ENCODE data around the gene MAPK8. TPM values are rescaled to one million over a fixed set of nuclear protein-coding genes. Genes with fewer than 3 reads are reported as not detected.

The MAPK8 gene
- total and polyA plus RNA-seq, 8 donors = 1.2 to 85.0 (median 22.3) TPM

DNA sequence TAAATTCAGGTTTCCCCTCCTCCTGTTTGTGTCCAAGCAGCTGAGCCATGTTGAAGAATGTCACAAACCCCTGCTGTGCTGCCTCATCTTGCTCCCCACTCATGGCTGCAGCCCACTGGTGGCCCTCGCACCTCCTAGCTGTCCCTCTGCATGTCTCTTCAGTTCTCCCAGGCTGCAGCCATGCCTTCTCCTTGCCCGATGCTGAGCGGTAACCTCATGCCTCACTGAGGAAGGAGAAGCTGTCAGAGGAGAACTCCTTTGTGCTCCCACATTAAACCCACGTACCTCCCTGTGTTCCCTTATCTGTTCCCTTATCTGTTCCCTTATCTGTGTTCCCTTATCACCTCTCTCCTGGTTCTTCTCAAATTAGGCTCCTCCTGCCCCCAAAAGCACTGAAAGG, 21.7 kb upstream of the MAPK8 start:
- no peak for DNase-seq
- Histone ChIP-seq H3K4me3 (no peak overlapping the region), H3K4me1 (peaks cover 0 to 12% (median 9%) of the 10 kb centered on the region in 4 donors), H3K27ac (no peak overlapping the region), H3K27me3 (peaks cover 0 to 10% (median 0%) of the 10 kb centered on the region in 3 donors), H3K9me3 (peaks cover 0 to 16% (median 6%) of the 10 kb centered on the region in 4 donors), H3K36me3 (no peaks in the 10 kb centered on the region)
- TF ChIP-seq, protein P1, sequence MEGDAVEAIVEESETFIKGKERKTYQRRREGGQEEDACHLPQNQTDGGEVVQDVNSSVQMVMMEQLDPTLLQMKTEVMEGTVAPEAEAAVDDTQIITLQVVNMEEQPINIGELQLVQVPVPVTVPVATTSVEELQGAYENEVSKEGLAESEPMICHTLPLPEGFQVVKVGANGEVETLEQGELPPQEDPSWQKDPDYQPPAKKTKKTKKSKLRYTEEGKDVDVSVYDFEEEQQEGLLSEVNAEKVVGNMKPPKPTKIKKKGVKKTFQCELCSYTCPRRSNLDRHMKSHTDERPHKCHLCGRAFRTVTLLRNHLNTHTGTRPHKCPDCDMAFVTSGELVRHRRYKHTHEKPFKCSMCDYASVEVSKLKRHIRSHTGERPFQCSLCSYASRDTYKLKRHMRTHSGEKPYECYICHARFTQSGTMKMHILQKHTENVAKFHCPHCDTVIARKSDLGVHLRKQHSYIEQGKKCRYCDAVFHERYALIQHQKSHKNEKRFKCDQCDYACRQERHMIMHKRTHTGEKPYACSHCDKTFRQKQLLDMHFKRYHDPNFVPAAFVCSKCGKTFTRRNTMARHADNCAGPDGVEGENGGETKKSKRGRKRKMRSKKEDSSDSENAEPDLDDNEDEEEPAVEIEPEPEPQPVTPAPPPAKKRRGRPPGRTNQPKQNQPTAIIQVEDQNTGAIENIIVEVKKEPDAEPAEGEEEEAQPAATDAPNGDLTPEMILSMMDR (IDR thresholded peaks at IDR 0.05) = no peak
- no peak for TF ChIP-seq EP300 (IDR thresholded peaks at IDR 0.05)
- no peak for TF ChIP-seq POLR2AphosphoS5 (IDR thresholded peaks at IDR 0.05)
- TF ChIP-seq POLR2A (IDR thresholded peaks at IDR 0.05) = no peak
- WGBS, 5 donors = 28 to 46% (median 33%) methylated on average over 4 of the region's 4 CpGs
- intact Hi-C loops (cut with DNase I; ENCODE audit: low total_unique reads) = no loop called here

DNA sequence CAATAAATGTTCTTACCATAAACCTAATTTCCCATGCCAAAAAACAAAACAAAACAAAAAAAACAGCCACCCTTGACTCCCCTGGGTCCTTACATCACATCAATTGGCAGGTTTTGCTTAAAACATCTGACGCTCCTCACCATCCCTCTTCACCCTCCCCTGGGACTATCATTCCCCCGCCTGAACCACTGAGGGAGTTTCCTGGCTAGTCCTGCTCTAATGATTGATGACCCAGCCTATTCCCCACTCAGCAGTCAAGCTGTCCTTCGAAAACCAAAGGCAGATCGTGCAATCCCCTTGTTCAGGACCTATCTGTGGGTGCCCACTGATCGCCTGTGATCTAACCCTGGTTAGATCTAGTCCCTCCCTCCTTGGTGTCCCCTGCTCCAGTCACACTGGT, 20.8 kb upstream of the MAPK8 start:
- Histone ChIP-seq H3K4me3 (no peak overlapping the region), H3K27ac (no peak overlapping the region), H3K9me3 (peaks cover 0 to 8% (median 6%) of the 10 kb centered on the region in 4 donors), H3K4me1 (peaks cover 0 to 21% (median 9%) of the 10 kb centered on the region in 4 donors), H3K27me3 (peaks cover 0 to 10% (median 0%) of the 10 kb centered on the region in 3 donors), H3K36me3 (no peaks in the 10 kb centered on the region)
- 53 to 71% (median 61%) methylated on average over 5 of the region's 5 CpGs for WGBS, 5 donors
- DNase-seq = peak in 1 of 2 donors; percentile 21
- TF ChIP-seq POLR2A (IDR thresholded peaks at IDR 0.05) (no peak), EP300 (IDR thresholded peaks at IDR 0.05) (no peak), POLR2AphosphoS5 (IDR thresholded peaks at IDR 0.05) (no peak)
- TF ChIP-seq, protein P1 (IDR thresholded peaks at IDR 0.05) = no peak
- intact Hi-C loops (cut with DNase I; ENCODE audit: low total_unique reads) = no loop called here

DNA sequence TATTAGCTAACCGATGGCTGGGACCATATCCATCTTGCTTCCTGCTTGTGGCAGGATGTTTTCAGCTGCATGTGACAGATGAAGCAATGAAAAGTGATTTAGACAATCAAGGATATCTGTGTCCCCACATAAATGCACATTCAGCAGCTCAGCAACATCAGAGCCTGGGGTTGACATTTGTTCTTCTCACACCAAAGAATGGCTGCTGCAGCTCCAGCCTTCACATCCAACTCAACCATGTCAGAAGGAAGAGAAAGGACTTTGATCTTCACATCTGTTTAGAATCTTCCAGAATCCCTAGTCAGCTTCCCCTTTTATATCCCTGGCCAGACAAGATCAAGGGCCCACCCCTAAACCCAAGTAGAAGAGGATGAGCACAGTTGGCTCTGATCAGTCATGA, 20.1 kb upstream of the MAPK8 start:
- TF ChIP-seq POLR2A (IDR thresholded peaks at IDR 0.05) (no peak), POLR2AphosphoS5 (IDR thresholded peaks at IDR 0.05) (no peak), EP300 (IDR thresholded peaks at IDR 0.05) (no peak)
- TF ChIP-seq, protein P1 (IDR thresholded peaks at IDR 0.05) = no peak
- peaks cover 0 to 8% (median 6%) of the 10 kb centered on the region in 4 donors for H3K9me3 ChIP-seq
- H3K27ac ChIP-seq = no peak overlapping the region
- H3K4me3 ChIP-seq = no peak overlapping the region
- intact Hi-C loops (cut with DNase I; ENCODE audit: low total_unique reads) = no loop called here
- DNase-seq = no peak
- no peaks in the 10 kb centered on the region for H3K36me3 ChIP-seq
- H3K27me3 ChIP-seq = peaks cover 0 to 10% (median 0%) of the 10 kb centered on the region in 3 donors
- H3K4me1 ChIP-seq = peaks cover 0 to 21% (median 9%) of the 10 kb centered on the region in 4 donors
- WGBS, 5 donors = 89 to 95% (median 93%) methylated on average over 1 of the region's 1 CpG

DNA sequence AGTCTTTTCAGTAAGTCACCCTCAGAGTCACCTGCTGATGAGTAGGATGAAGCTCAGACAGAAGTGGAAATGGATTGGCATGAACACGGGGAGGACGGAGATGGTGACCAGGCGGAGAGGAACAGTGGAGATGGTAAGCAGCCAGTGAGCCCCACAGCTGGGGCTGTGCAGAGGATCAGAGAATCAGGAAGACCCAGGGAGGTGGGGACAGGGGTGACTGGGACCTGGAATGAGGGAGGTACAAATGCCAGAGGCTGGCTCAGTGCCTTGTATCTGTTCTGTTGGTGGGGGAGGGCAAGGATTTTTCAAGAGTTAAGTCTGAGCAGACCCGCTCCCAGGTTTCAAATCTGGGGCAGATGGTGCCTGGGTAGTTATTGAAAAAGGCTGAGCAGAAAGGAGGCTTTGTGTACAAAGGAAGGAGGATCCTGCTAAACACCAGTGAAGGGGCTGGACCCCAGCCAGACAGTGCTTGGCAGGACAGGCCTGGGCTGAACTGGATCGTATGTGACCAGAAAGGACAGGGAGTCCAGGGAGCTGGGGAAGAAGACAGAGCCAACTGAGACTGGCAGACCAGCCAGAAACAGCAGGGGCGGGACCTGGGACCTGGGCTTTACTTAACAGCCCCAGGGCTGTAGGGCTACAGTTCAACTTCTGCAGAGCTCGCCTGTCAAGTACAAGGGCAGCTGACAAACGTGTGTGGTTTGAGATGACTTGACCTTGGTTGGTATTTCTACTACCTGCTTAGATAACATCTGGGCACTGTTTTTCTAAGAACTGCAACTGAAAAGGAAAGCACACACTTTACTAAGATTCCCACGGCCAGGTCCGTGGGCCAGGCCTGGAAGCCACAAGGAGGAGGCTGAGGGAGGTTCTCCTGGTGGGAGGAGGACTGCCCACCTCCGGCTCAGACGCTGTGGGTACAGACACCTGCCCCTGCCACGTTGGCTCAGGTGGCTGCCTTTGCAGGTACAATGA, 18.8 kb upstream of the MAPK8 start:
- H3K4me1 ChIP-seq = peaks cover 0 to 21% (median 9%) of the 10 kb centered on the region in 4 donors
- H3K4me3 ChIP-seq = no peak overlapping the region
- H3K27ac ChIP-seq = peak overlapping the region in 1 of 5 donors; percentile 3
- no peaks in the 10 kb centered on the region for H3K36me3 ChIP-seq
- no peak for TF ChIP-seq EP300 (IDR thresholded peaks at IDR 0.05)
- peak; percentile 61 to 67 for DNase-seq
- H3K27me3 ChIP-seq = peaks cover 0 to 10% (median 0%) of the 10 kb centered on the region in 3 donors
- WGBS, 5 donors = 41 to 58% (median 44%) methylated on average over 13 of the region's 13 CpGs
- intact Hi-C loops (cut with DNase I; ENCODE audit: low total_unique reads) = no loop called here
- peaks cover 0 to 8% (median 6%) of the 10 kb centered on the region in 4 donors for H3K9me3 ChIP-seq
